ENCODE data around the gene MGAT4C. TPM values are rescaled to one million over a fixed set of nuclear protein-coding genes. Genes with fewer than 3 reads are reported as not detected.

The MGAT4C gene
- total and polyA plus RNA-seq, 2 donors (not counting 3 experiments of a cell fraction or from before 2014, with no cell fraction given): not detected

DNA sequence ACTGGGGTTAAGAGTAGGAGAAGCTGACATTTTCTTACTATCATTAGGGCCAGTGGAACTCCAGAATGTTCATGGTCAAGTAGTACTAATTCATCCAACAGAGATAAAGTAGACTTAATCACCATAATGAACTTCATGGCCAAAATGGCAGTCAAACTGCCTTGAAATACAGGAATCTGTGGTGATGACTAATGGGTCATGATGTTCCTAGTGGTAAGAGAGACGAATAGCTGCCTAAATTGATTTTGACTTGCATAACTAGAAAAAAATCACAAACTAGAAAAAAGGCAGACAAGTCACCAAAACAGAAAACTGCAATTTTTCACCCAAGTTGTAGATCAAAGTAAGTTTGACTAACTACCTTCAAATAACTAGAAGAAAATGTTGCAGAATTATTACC, 138.5 kb downstream of the MGAT4C start:
- no peak for TF ChIP-seq GATA2 (IDR thresholded peaks at IDR 0.05; ENCODE audit: insufficient read depth, insufficient read length, low read depth, low read length)
- TF ChIP-seq, protein P1, sequence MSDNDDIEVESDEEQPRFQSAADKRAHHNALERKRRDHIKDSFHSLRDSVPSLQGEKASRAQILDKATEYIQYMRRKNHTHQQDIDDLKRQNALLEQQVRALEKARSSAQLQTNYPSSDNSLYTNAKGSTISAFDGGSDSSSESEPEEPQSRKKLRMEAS (IDR thresholded peaks at IDR 0.05; ENCODE audit: insufficient read depth, insufficient read length): no peak
- TF ChIP-seq JUN (IDR thresholded peaks at IDR 0.05; ENCODE audit: borderline replicate concordance, insufficient read depth, insufficient read length, low read depth): no peak
- TF ChIP-seq EZH2 (IDR thresholded peaks at IDR 0.05; ENCODE audit: borderline replicate concordance, low read depth, low read length, severe bottlenecking): no peak
- TF ChIP-seq, protein P2, sequence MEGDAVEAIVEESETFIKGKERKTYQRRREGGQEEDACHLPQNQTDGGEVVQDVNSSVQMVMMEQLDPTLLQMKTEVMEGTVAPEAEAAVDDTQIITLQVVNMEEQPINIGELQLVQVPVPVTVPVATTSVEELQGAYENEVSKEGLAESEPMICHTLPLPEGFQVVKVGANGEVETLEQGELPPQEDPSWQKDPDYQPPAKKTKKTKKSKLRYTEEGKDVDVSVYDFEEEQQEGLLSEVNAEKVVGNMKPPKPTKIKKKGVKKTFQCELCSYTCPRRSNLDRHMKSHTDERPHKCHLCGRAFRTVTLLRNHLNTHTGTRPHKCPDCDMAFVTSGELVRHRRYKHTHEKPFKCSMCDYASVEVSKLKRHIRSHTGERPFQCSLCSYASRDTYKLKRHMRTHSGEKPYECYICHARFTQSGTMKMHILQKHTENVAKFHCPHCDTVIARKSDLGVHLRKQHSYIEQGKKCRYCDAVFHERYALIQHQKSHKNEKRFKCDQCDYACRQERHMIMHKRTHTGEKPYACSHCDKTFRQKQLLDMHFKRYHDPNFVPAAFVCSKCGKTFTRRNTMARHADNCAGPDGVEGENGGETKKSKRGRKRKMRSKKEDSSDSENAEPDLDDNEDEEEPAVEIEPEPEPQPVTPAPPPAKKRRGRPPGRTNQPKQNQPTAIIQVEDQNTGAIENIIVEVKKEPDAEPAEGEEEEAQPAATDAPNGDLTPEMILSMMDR (IDR thresholded peaks at IDR 0.05; ENCODE audit: extremely low read depth in 1 of 2, insufficient read depth in 1 of 2, low read depth in 1 of 2, low read length in 2 of 2): no peak
- no peak for TF ChIP-seq POLR2A (IDR thresholded peaks at IDR 0.05; ENCODE audit: low read depth, low read length)
- TF ChIP-seq FOS (IDR thresholded peaks at IDR 0.05; ENCODE audit: borderline replicate concordance, insufficient read depth, low read length): no peak
- no peak for TF ChIP-seq POLR2AphosphoS5 (IDR thresholded peaks at IDR 0.05; ENCODE audit: insufficient read depth, low read depth, low read length)
- TF ChIP-seq MYC (IDR thresholded peaks at IDR 0.05; ENCODE audit: low read depth, low read length): no peak
- no peaks in the 10 kb centered on the region for H3K9me3 ChIP-seq (replicated peaks; ENCODE audit: control insufficient read depth, insufficient read depth, low read length)
- intact Hi-C loops (cut with micrococcal nuclease): no loop called here
- POLR2A ChIA-PET: no interaction called here
- H3K27me3 ChIP-seq (ENCODE audit: control insufficient read depth in 2 of 2, insufficient read depth in 2 of 2, low read length in 2 of 2): no peaks in the 10 kb centered on the region
- H3K79me2 ChIP-seq (ENCODE audit: control insufficient read depth, insufficient read depth, low read length): no peaks in the 10 kb centered on the region
- no peaks in the 10 kb centered on the region for H4K20me1 ChIP-seq (replicated peaks; ENCODE audit: control insufficient read depth, extremely low read depth, insufficient read depth, low read length)
- H3K4me3 ChIP-seq (replicated peaks in 1 of 3; ENCODE audit: insufficient read depth in 1 of 3, low read depth in 1 of 3, low read length in 3 of 3): no peak overlapping the region
- no TSS peak for BruUV-seq (replicated peaks)
- peaks cover 4% of the 10 kb centered on the region for H3K4me1 ChIP-seq (ENCODE audit: control insufficient read depth, extremely low read depth, insufficient read depth, low read length)
- H3K9ac ChIP-seq (replicated peaks; ENCODE audit: extremely low read depth, insufficient read depth, low read length): no peak overlapping the region
- dilution Hi-C loops (cut with MboI; ENCODE audit: extremely low pct_ligation_motif_present, low sequenced_read_pairs): no loop called here
- DNase-seq (ENCODE audit: low read depth, low spot score): no peak
- no peak overlapping the region for H3K27ac ChIP-seq (ENCODE audit: insufficient read depth, low read depth, low read length)
- no peak overlapping the region for H2AFZ ChIP-seq (ENCODE audit: low read depth, low read length)
- H3K4me2 ChIP-seq (ENCODE audit: insufficient read depth, low read length): no peak overlapping the region
- H3K36me3 ChIP-seq (ENCODE audit: control insufficient read depth in 2 of 2, extremely low read depth in 1 of 2, insufficient read depth in 2 of 2, low read length in 2 of 2): no peaks in the 10 kb centered on the region
- FAIRE-seq: no peak
- CTCF ChIA-PET: no interaction called here
- no peaks in the 10 kb centered on the region for H3K9me1 ChIP-seq (replicated peaks; ENCODE audit: control insufficient read depth, extremely low read depth, insufficient read depth, low read length)

Measured in endothelial cell of umbilical vein (primary cell).